Measurements from ENCODE around the gene HEPN1.

Gene HEPN1

DNA sequence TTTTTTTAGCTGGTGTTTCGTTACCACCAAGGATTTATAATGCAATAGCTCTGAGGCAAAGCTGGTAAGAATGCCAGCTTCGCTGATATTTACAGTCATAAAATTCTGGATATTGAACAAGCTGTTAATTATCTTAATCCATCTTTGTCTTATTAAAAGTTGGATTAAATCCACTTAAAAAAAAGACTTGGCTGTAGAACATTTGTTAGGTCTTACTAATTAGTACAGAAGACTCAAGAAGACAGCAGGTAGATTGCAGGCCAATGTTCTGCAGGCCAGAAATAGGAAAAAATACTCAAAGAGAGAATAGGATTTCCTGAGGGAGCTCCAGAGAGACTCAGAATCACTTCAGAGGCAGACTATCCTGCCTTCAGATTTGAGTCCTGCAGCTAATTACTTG, 28.9 kb upstream of the HEPN1 start:
- no peak for DNase-seq (ENCODE audit: low spot score in 2 of 2)
- H3K27me3 ChIP-seq (ENCODE audit: low read depth): peaks cover 35% of the 10 kb centered on the region
- in situ Hi-C loops (cut with MboI; ENCODE audit: low sequenced_read_pairs): no loop called here
- H3K9me3 ChIP-seq: no peaks in the 10 kb centered on the region
- no peaks in the 10 kb centered on the region for H3K36me3 ChIP-seq (replicated peaks)
- no peak overlapping the region for H3K4me3 ChIP-seq
- no peaks in the 10 kb centered on the region for H3K4me1 ChIP-seq

DNA sequence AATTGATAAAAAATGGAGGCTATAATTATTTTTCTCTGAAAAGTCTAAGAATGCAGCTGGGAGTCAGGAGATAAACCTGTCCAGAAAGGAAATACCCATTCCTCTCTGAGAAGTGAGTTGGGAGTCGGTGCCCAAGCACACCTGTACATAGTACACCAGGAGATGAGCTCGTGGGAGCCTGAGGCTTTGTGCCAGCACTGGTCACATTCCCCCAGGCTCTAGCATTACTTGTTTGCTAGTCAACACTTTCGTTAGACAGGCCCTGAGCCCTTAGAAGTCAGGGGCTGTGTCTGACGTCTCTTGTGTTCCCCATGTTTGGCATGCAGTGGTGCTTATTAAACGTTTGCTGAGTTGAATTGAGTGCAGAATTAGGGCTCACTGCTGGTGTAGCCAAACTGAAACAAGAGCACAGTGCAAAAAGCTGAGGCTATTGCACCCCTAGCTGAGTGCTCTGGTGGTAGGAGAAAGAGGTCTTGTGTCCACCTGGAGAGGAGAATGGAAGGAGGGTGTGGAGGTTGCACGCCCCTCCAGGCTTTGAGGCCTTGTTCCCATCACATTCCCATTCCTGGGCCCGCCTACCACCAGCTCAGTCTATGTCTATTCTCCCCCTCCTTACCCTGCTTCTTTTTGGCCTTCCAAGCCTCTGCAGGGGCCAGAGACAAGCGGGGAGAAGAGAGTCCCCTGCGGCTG, 28.2 kb upstream of the HEPN1 start:
- no peaks in the 10 kb centered on the region for H3K36me3 ChIP-seq (replicated peaks)
- H3K27me3 ChIP-seq (ENCODE audit: low read depth): peaks cover 32% of the 10 kb centered on the region
- in situ Hi-C loops (cut with MboI; ENCODE audit: low sequenced_read_pairs): no loop called here
- H3K4me1 ChIP-seq: no peaks in the 10 kb centered on the region
- no peaks in the 10 kb centered on the region for H3K9me3 ChIP-seq
- DNase-seq (ENCODE audit: low spot score in 2 of 2): no peak
- no peak overlapping the region for H3K4me3 ChIP-seq

DNA sequence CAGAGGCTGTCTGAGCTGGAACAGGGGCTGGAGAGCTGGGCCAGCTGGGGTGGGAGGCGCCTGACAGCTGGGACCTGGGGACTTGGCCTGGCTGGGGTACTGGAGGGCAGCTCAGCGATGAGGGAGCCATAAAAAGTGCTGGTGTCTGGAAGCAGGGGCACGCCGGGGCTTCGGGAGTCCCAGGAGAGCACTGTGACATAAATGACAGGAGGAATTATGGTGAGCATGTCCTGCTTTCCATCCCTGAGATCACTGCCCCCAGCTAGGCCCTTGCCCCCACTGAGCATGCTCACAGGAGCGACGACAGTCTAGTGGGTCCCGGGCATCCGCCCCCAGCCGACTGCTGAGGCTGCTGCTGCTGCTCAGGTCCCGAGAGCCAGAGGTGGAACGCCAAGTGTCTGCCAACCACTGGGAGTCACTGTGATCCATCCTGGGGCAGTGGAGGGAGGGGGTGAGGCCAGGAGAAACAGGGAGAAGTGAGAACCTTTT, 27.6 kb upstream of the HEPN1 start:
- no peak for DNase-seq (ENCODE audit: low spot score in 2 of 2)

DNA sequence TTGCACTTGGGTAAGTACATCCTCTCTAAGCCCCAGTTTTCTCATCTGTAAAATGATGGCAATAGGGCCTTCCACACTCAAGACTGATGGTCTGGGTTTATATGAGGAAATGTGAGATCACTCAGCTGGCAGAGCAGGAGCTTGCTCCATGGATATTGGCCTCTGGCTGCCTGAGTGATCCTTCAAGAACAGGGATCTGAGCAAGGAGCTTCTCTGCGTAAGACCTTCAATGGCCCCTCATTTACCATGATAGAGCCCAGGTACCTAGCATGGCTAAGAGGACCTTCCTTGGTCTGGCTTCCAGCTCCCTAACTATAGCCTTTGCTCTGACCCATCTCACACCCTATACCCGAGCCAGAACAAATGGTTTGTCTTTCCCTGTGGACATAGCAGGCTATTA, 26.9 kb upstream of the HEPN1 start:
- in situ Hi-C loops (cut with MboI; ENCODE audit: low sequenced_read_pairs): no loop called here
- DNase-seq (ENCODE audit: low spot score in 2 of 2): no peak

More for the DNA sequence above, 27.6 kb upstream of the HEPN1 start:
- no peaks in the 10 kb centered on the region for H3K4me1 ChIP-seq
- H3K9me3 ChIP-seq: no peaks in the 10 kb centered on the region
- peaks cover 26% of the 10 kb centered on the region for H3K27me3 ChIP-seq (ENCODE audit: low read depth)
- in situ Hi-C loops (cut with MboI; ENCODE audit: low sequenced_read_pairs): no loop called here
- H3K4me3 ChIP-seq: no peak overlapping the region
- H3K36me3 ChIP-seq (replicated peaks): no peaks in the 10 kb centered on the region

DNA sequence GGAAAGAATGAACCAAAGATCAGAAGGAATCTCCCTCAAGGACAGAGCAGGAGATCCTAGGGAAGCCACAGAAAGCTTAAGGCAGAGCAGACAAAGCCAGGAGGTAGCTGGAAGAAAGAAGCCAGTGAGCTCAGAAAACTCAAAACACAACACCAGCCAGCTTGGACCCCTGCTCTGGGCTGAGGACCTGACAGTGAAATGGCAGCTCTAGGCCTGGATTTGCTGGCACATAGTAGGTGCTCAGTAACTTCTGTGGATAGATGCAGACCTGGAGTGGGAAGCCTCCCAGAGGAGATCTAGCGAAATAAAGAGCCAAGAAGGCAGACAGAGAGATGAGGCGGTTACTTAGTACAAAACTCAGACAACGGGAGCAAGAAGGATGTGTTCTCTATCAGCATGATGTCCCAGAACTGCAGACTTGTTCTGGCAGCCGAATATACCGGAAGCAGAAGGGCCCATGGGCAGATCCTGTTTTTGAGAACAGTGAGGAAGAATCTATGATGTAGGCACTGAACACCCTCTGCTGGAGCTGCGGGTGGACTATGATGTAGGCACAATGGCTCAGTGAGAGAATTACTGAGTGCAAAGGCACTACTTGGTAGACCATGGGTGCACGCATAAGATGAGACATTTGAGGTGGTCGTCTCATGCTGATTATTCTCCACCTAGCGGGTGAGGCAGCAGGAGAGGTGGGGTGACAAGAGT, 26.1 kb upstream of the HEPN1 start:
- peaks cover 21% of the 10 kb centered on the region for H3K27me3 ChIP-seq (ENCODE audit: low read depth)
- in situ Hi-C loops (cut with MboI; ENCODE audit: low sequenced_read_pairs): no loop called here
- no peaks in the 10 kb centered on the region for H3K4me1 ChIP-seq
- no peaks in the 10 kb centered on the region for H3K36me3 ChIP-seq (replicated peaks)
- no peak overlapping the region for H3K4me3 ChIP-seq
- DNase-seq (ENCODE audit: low spot score in 2 of 2): no peak
- H3K9me3 ChIP-seq: no peaks in the 10 kb centered on the region

More for the DNA sequence above, 26.9 kb upstream of the HEPN1 start:
- H3K4me3 ChIP-seq: no peak overlapping the region
- H3K27me3 ChIP-seq (ENCODE audit: low read depth): peaks cover 26% of the 10 kb centered on the region
- no peaks in the 10 kb centered on the region for H3K4me1 ChIP-seq
- H3K36me3 ChIP-seq (replicated peaks): no peaks in the 10 kb centered on the region
- no peaks in the 10 kb centered on the region for H3K9me3 ChIP-seq

DNA sequence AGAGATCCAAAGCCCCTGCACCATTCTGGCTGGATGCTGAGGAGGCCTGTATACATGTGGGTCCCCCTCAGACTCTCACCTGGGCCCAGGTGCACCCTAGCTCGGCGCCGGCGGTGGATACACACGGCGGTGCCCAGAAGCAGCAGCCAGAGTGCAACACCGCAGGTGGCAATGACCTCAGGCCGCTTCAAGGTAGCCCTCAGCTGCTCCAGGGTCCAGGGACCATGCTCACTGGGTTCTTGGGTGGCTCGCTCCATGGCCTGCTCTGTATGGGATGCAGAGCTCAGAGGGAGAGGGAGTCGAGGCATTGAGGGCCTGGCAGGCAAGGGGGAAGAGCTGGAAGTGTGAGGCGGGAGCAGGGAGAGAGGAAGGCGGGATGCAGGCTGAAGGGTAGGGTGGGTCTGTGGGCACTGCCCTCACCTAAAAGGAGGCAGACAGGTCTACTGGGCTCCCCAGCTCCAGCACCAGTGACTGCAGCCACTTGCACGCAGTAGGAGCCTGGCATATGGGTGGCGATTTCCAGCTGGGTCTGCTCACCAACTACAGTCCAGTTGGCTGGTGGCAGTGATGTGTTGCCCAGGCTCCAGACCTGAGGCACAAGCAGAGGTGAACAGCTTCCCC, 25.2 kb upstream of the HEPN1 start:
- Histone ChIP-seq H3K27me3 (ENCODE audit: low read depth) (peaks cover 17% of the 10 kb centered on the region), H3K36me3 (replicated peaks) (no peaks in the 10 kb centered on the region), H3K4me1 (no peaks in the 10 kb centered on the region), H3K9me3 (no peaks in the 10 kb centered on the region), H3K4me3 (no peak overlapping the region)
- in situ Hi-C loops (cut with MboI; ENCODE audit: low sequenced_read_pairs): no loop called here
- no peak for DNase-seq (ENCODE audit: low spot score in 2 of 2)

DNA sequence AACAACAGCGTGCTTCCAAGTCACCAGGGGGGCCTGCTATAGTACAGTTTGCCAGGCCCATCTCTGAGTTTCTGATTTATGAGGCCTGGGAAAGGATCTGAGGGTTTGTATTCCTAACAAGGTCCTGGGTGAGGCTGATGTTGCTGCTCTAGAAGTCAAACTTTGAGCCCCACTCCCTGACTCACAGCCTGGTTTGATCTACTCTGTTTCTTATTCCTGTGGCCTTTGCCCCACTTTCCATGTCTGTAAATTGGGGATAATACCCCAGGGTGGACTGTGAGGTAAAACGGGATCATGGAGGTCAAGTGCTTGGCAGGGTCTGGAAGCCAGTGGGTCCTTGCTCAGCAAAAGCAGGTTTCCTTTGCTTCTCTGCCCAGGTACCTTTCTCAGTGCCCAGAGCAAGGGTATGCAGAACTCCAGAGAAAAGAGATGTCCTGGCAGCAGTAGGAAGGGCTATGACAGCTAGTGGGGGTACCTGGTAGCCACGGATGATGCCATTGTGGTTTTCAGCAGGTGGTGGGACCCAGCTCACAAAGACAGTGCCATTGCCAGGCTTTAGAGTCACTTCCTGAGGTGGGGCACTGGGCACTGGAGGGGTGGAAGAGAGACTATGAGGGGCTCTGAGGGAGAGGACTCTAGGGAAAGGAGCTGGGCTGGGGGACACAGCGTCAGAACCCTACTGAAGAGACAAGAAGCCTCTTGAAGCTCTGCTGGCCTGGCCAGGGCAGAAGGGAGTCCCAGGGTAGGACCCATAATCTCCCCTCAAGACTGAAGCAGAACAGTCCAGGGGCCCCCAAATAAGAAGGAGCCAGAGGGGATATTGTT, 24.2 kb upstream of the HEPN1 start:
- in situ Hi-C loops (cut with MboI; ENCODE audit: low sequenced_read_pairs): no loop called here
- no peak for DNase-seq (ENCODE audit: low spot score in 2 of 2)
- Histone ChIP-seq H3K4me1 (no peaks in the 10 kb centered on the region), H3K27me3 (ENCODE audit: low read depth) (peaks cover 23% of the 10 kb centered on the region), H3K4me3 (no peak overlapping the region), H3K9me3 (no peaks in the 10 kb centered on the region), H3K36me3 (replicated peaks) (no peaks in the 10 kb centered on the region)

DNA sequence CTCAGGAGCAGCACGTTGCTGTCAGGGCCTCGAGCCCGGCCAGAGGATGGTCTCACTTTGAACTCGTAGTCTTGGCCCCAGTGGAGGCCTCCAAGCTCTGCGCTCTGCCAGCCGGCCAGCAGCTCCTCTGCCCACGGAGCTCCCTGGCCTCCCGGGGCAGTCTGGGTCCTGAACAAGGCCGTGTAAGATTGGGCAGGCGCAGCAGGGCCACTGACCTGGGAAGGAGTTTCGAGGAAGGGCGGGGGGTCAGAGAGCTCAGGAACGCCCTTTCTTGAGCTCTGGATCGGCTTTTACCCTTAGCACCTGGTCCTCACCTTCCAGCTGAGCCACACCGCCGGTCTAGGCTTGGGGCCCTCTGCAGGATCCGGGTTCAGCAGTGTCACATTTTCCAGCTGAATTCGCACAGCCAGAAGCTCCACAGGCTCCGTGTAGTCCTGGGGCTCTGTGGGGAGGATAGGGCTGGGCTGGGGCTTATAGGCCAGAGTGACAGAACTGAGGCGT, 23.5 kb upstream of the HEPN1 start:
- Histone ChIP-seq H3K4me3 (no peak overlapping the region), H3K4me1 (no peaks in the 10 kb centered on the region), H3K27me3 (ENCODE audit: low read depth) (peaks cover 28% of the 10 kb centered on the region), H3K36me3 (replicated peaks) (no peaks in the 10 kb centered on the region), H3K9me3 (no peaks in the 10 kb centered on the region)
- DNase-seq (ENCODE audit: low spot score in 2 of 2): no peak
- in situ Hi-C loops (cut with MboI; ENCODE audit: low sequenced_read_pairs): no loop called here

DNA sequence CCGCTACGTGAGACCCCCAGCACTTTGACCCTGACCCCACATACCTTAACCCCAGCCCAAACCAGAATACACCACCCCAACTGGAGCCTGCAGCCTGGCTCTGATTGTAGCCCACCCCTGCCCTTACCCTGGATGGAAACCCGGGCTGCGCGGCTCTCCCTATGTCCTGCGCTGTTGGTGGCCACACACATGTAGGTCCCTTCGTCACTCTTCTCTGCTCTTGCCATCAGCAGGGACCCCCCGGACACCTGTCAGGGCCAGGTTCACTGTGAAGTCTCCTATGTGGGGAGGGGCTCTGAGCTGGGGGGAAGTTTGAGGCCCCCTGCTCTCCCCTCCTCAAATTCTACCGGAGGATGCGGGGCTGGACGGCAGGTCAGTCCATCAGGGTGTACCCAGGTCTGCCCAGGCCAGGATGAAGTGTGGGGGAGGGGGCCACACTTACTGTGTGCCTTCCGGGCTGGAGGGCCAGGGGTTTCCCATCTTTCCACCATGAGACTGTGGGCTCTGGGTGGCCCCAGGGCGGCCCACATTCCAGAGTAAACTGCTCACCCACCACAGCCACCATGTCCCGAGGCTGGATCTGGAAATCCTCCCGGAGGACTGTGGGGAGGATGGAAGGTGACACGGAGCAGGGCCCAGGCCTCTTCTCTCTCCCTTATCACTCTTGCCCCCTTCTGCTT, 22.8 kb upstream of the HEPN1 start:
- Histone ChIP-seq H3K4me1 (no peaks in the 10 kb centered on the region), H3K4me3 (no peak overlapping the region), H3K36me3 (replicated peaks) (no peaks in the 10 kb centered on the region), H3K9me3 (no peaks in the 10 kb centered on the region), H3K27me3 (ENCODE audit: low read depth) (peaks cover 34% of the 10 kb centered on the region)
- in situ Hi-C loops (cut with MboI; ENCODE audit: low sequenced_read_pairs): no loop called here
- DNase-seq (ENCODE audit: low spot score in 2 of 2): no peak

DNA sequence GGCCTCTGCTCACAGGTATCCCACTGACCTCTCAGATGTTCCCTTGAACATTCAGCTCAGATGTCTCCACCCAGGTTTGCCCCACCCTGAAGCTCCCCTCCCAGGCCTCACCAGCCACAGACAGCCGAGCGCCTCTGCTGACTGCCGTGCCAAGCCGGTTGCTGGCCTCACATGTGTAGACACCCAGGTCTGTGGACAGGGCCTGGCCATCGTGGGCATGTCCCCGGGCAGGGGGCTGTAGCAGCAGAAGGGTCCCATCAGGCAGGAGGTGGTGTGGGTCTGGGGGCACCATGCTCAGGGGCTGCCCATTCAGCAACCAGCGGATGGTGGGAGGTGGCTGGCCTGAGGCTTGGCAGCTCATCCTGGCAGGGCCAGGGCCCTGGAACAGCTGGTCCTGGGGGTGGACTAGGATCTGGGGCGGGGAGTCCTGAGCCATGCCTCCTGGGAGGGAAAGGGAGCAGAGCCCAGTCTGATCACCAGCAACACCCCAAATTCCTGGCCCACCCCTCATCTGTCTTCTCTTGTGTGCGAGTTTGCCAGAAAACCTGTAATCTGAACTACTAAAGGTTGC, 22.1 kb upstream of the HEPN1 start:
- Histone ChIP-seq H3K36me3 (replicated peaks) (no peaks in the 10 kb centered on the region), H3K9me3 (no peaks in the 10 kb centered on the region), H3K4me1 (no peaks in the 10 kb centered on the region), H3K27me3 (ENCODE audit: low read depth) (peaks cover 35% of the 10 kb centered on the region), H3K4me3 (no peak overlapping the region)
- in situ Hi-C loops (cut with MboI; ENCODE audit: low sequenced_read_pairs): no loop called here
- DNase-seq (ENCODE audit: low spot score in 2 of 2): no peak

DNA sequence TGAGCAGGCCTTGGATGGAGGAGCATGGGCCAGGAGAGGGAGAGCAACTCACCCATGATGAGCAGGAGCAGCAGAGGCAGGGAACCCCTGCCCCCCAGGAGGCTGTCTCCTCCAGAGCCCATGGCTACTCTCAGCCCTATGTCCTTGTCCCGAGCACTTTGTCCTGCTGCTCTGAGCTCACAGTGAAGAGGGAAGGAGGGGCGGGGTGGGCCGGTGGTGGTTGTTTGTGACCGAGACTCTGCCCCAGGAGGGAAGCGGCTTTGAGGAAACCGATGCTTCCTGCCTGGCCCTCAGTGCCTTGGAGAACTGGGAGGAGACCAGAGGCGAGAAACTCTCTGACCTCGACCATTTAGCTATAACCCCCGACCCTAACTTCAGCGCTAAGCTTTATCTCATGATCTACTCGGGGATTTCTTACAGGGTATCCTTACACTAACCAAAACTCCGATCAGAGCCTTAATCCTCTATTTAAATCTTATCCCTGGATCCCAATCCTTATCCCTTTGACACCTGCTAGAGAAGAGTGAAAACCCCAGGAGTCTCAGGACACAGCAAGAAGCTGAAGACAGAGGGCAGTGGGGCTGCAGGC, 21.3 kb upstream of the HEPN1 start, which contains the start of gene ROBO4:
Gene ROBO4 (minus strand): TSS at position 192 of the 589 bp plus-strand sequence. CDS start 70 bp downstream, at position 122.
- H3K4me1 ChIP-seq: no peaks in the 10 kb centered on the region
- no peak within 1 kb of the TSS for H3K4me3 ChIP-seq
- no peak for DNase-seq (ENCODE audit: low spot score in 2 of 2)
- no peaks in the 10 kb centered on the region for H3K9me3 ChIP-seq
- in situ Hi-C loops (cut with MboI; ENCODE audit: low sequenced_read_pairs): no loop called here
- H3K27me3 ChIP-seq (ENCODE audit: low read depth): peaks cover 30% of the 10 kb centered on the region
- no peaks in the 10 kb centered on the region for H3K36me3 ChIP-seq (replicated peaks)

DNA sequence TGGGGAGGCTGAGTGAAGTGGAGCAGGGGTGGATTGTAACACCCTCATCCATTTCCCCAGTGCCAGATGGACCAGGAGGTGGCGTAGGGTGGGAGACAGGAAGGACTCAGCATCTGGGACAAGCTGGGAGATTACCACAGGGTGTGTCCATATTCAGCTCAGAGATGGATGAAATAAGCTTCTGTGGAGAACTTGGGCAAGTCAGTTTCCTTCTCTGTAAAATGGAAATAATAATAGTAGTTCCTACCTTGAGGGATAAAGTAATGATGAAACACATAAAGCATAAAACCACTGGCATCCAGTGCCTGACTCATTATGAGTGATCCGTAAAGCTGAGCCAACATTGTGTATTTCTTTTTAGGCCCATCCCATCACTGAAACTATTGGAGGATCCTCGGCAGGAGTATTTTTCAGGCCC, 20.8 kb upstream of the HEPN1 start:
- in situ Hi-C loops (cut with MboI; ENCODE audit: low sequenced_read_pairs): no loop called here
- no peaks in the 10 kb centered on the region for H3K36me3 ChIP-seq (replicated peaks)

More for the DNA sequence above, 20.8 kb upstream of the HEPN1 start:
- no peak for DNase-seq (ENCODE audit: low spot score in 2 of 2)
- Histone ChIP-seq H3K9me3 (no peaks in the 10 kb centered on the region), H3K4me3 (no peak overlapping the region), H3K27me3 (ENCODE audit: low read depth) (peaks cover 28% of the 10 kb centered on the region), H3K4me1 (no peaks in the 10 kb centered on the region)
